ENCODE data around the gene ACTL6B. TPM values are rescaled to one million over a fixed set of nuclear protein-coding genes. Genes with fewer than 3 reads are reported as not detected.
"Not testable (repeated sequence)": the region's sequence is repeated elsewhere in the genome, so short reads cannot be mapped to it uniquely, and the experiment has no call there.

ACTL6B gene
- not detected for total RNA-seq (2021; fragmentation: NEBNext Ultra II Directional; extraction: Animal tissue kit (Norgen Biotek cat#: 25700))
- long read RNA-seq: 0 reads

GRCh38 chr7:100655908-100656674, at the start of gene ACTL6B:
TSS of gene ACTL6B (minus strand) at chr7:100656448. CDS start at chr7:100656354, 94 bp downstream.
- peaks cover 38% of the 10 kb centered on the region for H3K27me3 Mint-ChIP-seq (ENCODE audit: insufficient read depth)

DNA sequence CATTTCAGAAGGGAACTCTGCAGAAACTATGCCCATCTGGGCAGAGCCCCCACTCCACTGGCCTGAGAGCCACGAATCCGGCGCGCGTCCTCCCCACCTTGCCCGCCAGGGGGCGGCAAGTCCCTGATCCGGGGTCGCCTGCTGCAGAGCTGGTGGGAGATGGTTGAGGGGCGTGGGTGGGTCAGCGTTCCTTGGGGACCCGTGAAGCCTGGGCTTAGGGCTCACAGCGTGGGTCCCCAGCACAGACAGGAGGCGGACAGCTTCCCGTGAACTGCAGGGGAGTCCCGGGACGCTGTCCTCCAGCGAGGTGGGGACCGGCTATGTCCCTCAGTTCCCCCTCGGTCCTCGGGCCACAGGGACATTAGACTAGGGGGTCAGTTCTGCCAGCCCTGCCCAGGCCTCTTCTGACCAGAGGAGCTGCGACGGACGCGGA, 49.1 kb upstream of the ACTL6B start:
- Mint-ChIP-seq H3K27me3 (ENCODE audit: insufficient read depth) (peaks cover 4% of the 10 kb centered on the region), H3K4me3 (peak overlapping the region; percentile 98), H3K36me3 (ENCODE audit: low read depth) (peaks cover 6% of the 10 kb centered on the region; the same call in 1 of the 2 replicates), H3K4me1 (ENCODE audit: low read depth) (peaks cover 9% of the 10 kb centered on the region), H3K9me3 (no peaks in the 10 kb centered on the region), H3K27ac (peak overlapping the region; percentile 89)
- TF ChIP-seq CTCF (IDR thresholded peaks at IDR 0.05): peak; percentile 97
- peak; percentile 36 for DNase-seq

More at GRCh38 chr7:100655908-100656674, at the start of gene ACTL6B:
- no peak for DNase-seq
- Mint-ChIP-seq H3K36me3 (ENCODE audit: low read depth) (no peaks in the 10 kb centered on the region), H3K27ac (no peak within 1 kb of the TSS), H3K9me3 (no peaks in the 10 kb centered on the region), H3K4me1 (ENCODE audit: low read depth) (no peaks in the 10 kb centered on the region), H3K4me3 (no peak within 1 kb of the TSS)
- TF ChIP-seq CTCF (IDR thresholded peaks at IDR 0.05): no peak

- H3K4me1 Mint-ChIP-seq (ENCODE audit: low read depth); H3K27me3 Mint-ChIP-seq (ENCODE audit: insufficient read depth); H3K4me3 Mint-ChIP-seq; DNase-seq; H3K36me3 Mint-ChIP-seq (ENCODE audit: low read depth); H3K27ac Mint-ChIP-seq; H3K9me3 Mint-ChIP-seq: not testable (repeated sequence)
These were observed 44.8 kb upstream of the ACTL6B start for GRCh38 chr7:100701089-100701488.

- no peak for TF ChIP-seq CTCF (IDR thresholded peaks at IDR 0.05)
- no peak overlapping the region for H3K27ac Mint-ChIP-seq
- H3K9me3 Mint-ChIP-seq: no peaks in the 10 kb centered on the region
- no peaks in the 10 kb centered on the region for H3K4me1 Mint-ChIP-seq (ENCODE audit: low read depth)
- H3K4me3 Mint-ChIP-seq: no peak overlapping the region
- DNase-seq: no peak
- peaks cover 7% of the 10 kb centered on the region for H3K27me3 Mint-ChIP-seq (ENCODE audit: insufficient read depth)
- H3K36me3 Mint-ChIP-seq (ENCODE audit: low read depth): no peaks in the 10 kb centered on the region
These were observed 42.8 kb upstream of the ACTL6B start for GRCh38 chr7:100699018-100699417.

- Mint-ChIP-seq H3K36me3 (ENCODE audit: low read depth) (peaks cover 4% of the 10 kb centered on the region; the same call in 1 of the 2 replicates), H3K9me3 (no peaks in the 10 kb centered on the region), H3K4me1 (ENCODE audit: low read depth) (peaks cover 20% of the 10 kb centered on the region), H3K27me3 (ENCODE audit: insufficient read depth) (peaks cover 3% of the 10 kb centered on the region; the same call in 1 of the 2 replicates), H3K27ac (no peak overlapping the region), H3K4me3 (no peak overlapping the region)
- no peak for TF ChIP-seq CTCF (IDR thresholded peaks at IDR 0.05)
- DNase-seq: no peak
These were observed 39.9 kb upstream of the ACTL6B start for GRCh38 chr7:100696123-100696521.

DNA sequence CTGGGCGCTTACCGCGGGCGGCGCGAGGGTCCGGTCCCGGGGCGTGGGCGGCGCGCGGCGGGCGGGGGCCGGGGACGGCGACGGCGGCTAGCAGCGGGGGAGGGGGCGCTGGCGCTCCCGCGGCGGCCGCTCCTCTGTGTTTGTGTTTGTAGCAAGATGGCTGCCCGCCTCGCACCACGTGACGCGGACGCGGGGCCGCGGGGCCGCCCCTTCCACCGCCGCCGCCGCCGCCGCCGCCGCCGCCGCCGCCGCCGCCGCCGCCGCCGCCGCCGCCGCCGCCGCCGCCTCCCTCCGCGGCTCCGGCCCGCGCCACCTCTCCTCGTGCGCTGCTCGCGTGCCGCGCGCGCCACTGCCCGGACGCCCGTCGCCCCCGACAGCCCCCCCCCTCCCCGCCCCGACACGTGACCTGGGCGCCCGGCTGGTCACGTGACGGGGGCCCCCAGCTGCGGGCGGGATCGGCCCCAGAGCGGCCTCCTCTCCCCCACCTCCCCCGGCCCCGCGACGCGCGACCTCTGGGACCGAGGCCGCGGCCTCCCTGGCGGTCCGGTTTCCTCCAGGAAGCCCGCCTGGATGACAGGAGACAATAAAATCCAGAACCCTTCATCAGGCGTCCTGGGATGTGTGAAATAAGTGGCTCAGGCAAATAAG, 38.0 kb upstream of the ACTL6B start, which contains the start of gene GIGYF1:
TSS of gene GIGYF1 (minus strand) at position 153 of the 648 bp plus-strand sequence. CDS start 6,012 bp downstream, outside the sequence.
- Mint-ChIP-seq H3K4me3 (peak within 1 kb of the TSS; percentile 95), H3K27ac (peak within 1 kb of the TSS; percentile 81), H3K9me3 (no peaks in the 10 kb centered on the region), H3K4me1 (ENCODE audit: low read depth) (peaks cover 20% of the 10 kb centered on the region), H3K36me3 (ENCODE audit: low read depth) (peaks cover 4% of the 10 kb centered on the region; the same call in 1 of the 2 replicates), H3K27me3 (ENCODE audit: insufficient read depth) (no peaks in the 10 kb centered on the region; the same call in 1 of the 2 replicates)
- DNase-seq: peak; percentile 33
- TF ChIP-seq CTCF (IDR thresholded peaks at IDR 0.05): no peak

All from HFFc6 (cell line).